Measurements from ENCODE around the gene PRRX2. TPM values are rescaled to one million over a fixed set of nuclear protein-coding genes. Genes with fewer than 3 reads are reported as not detected.

The PRRX2 gene
- total and polyA plus RNA-seq, 4 donors = 0.03 to 0.08 TPM; not detected in 2

DNA sequence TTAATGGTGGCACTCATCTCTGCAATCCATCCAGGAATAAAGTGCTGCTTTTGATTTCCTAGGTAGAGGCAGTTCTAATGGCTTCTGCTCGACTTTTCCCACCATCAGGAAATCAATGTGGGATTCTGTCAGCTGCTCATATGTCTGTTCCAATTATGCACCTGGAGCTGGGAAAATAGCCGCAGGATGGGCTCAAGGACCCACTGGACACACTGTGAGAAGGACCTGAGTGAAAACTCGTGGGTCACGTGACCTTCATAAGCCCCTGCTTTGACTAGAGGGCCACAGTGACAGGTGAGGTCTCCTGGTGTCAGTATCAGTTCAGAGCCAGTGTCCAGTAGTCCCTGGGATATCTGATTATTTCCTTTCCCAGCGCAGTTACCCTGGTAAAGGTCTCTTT is 105.3 kb downstream of the PRRX2 start:
- Histone ChIP-seq H3K27me3 (ENCODE audit: control insufficient read depth in 4 of 4, insufficient read depth in 4 of 4, low read length in 3 of 4) (no peaks in the 10 kb centered on the region), H3K9me3 (ENCODE audit: control insufficient read depth in 4 of 4, low read length in 3 of 4) (no peaks in the 10 kb centered on the region), H3K27ac (ENCODE audit: low read depth in 1 of 2, low read length in 2 of 2) (no peak overlapping the region), H3K4me3 (ENCODE audit: low read depth in 1 of 3, low read length in 3 of 3) (no peak overlapping the region), H3K36me3 (ENCODE audit: control insufficient read depth in 4 of 4, insufficient read depth in 3 of 4, low read depth in 1 of 4, low read length in 3 of 4) (no peaks in the 10 kb centered on the region), H3K4me1 (ENCODE audit: control insufficient read depth in 4 of 4, insufficient read depth in 4 of 4, low read length in 3 of 4) (no peaks in the 10 kb centered on the region), H3K9ac (ENCODE audit: low read depth in 1 of 2, low read length in 2 of 2) (no peak overlapping the region)
- DNase-seq (ENCODE audit: low spot score) = no peak
- WGBS = 87% methylated on average over 5 of the region's 5 CpGs
- TF ChIP-seq FOXA2 (IDR thresholded peaks at IDR 0.05) (no peak), RAD21 (IDR thresholded peaks at IDR 0.05) (no peak), HNF4A (conservative IDR thresholded peaks at IDR 0.05) (no peak), YY1 (IDR thresholded peaks at IDR 0.05) (no peak), GABPA (IDR thresholded peaks at IDR 0.05 in 1 of 2, conservative IDR thresholded peaks at IDR 0.05 in 1 of 2) (no peak), FOXA1 (IDR thresholded peaks at IDR 0.05) (no peak), TAF1 (conservative IDR thresholded peaks at IDR 0.05) (no peak), HNF4G (IDR thresholded peaks at IDR 0.05) (no peak)

Other genes starting within 250 kb of the PRRX2 start
- gene C9orf50, start 44.5 kb upstream of the PRRX2 start, total RNA-seq = under 1 TPM in 1 of 2 donors, not detected in 1; 0.23 TPM
- gene C9orf50, start 44.5 kb upstream of the PRRX2 start, polyA plus RNA-seq = not detected
- gene NTMT1, start 39.5 kb upstream of the PRRX2 start, total RNA-seq = 10 to 100 TPM; 13.1 to 17.7 TPM
- gene NTMT1, start 39.5 kb upstream of the PRRX2 start, polyA plus RNA-seq = 10 to 100 TPM; 34.8 to 42.5 TPM
- 1 to 10 TPM; 6.0 to 8.4 TPM for gene ASB6, start 23.5 kb upstream of the PRRX2 start, total RNA-seq
- gene ASB6, start 23.5 kb upstream of the PRRX2 start, polyA plus RNA-seq = 1 to 10 TPM; 3.4 to 6.3 TPM
- gene PTGES, start 87.4 kb downstream of the PRRX2 start, total RNA-seq = under 1 TPM in 1 of 2 donors, not detected in 1; 0.47 TPM
- under 1 TPM; 0.07 to 0.17 TPM for gene PTGES, start 87.4 kb downstream of the PRRX2 start, polyA plus RNA-seq
- 10 to 100 TPM; 18.6 to 31.9 TPM for gene TOR1B, start 137.5 kb downstream of the PRRX2 start, total RNA-seq
- gene TOR1B, start 137.5 kb downstream of the PRRX2 start, polyA plus RNA-seq = 10 to 100 TPM; 12.8 to 17.1 TPM
- gene TOR1A, start 158.5 kb downstream of the PRRX2 start, total RNA-seq = 10 to 100 TPM; 18.3 to 30.5 TPM
- gene TOR1A, start 158.5 kb downstream of the PRRX2 start, polyA plus RNA-seq = 10 to 100 TPM; 29.1 to 34.0 TPM
- gene C9orf78, start 169.6 kb downstream of the PRRX2 start, total RNA-seq = 10 to 100 TPM; 37.2 to 64.6 TPM
- 10 to 100 TPM; 31.1 to 84.2 TPM for gene C9orf78, start 169.6 kb downstream of the PRRX2 start, polyA plus RNA-seq
- 10 to 100 TPM; 11.7 to 19.8 TPM for gene USP20, start 169.8 kb downstream of the PRRX2 start, total RNA-seq
- gene USP20, start 169.8 kb downstream of the PRRX2 start, polyA plus RNA-seq = 1 to 10 TPM; 8.2 to 8.8 TPM

Data from liver (tissue), 9 donors.